Activated CD4-positive, alpha-beta T cell treated with anti-CD3 and anti-CD28 coated beads, Interleukin-2, amount 10 ng/mL, durations not matched to agents 24 days and 14 days (primary cell): ENCODE results near the gene KIF22. TPM values are rescaled to one million over a fixed set of nuclear protein-coding genes. Genes with fewer than 3 reads are reported as not detected.

Experiments
- DNase-seq: peaks from one replicate; pipeline ENCODE4 v3.0.0; 2022
- H3K27ac Mint-ChIP-seq: one replicate; pipeline ENCODE4 v1.8.0; 2022; ENCODE audit warnings: mild to moderate bottlenecking, mixed read lengths
- H3K27me3 Mint-ChIP-seq: one replicate; pipeline ENCODE4 v1.8.0; 2022; ENCODE audit warnings: mixed read lengths
- H3K36me3 Mint-ChIP-seq: one replicate; pipeline ENCODE4 v1.8.0; 2022; ENCODE audit warnings: low read depth, mild to moderate bottlenecking, mixed read lengths
- H3K4me1 Mint-ChIP-seq: one replicate; pipeline ENCODE4 v1.8.0; 2021; ENCODE audit warnings: mixed read lengths
- H3K4me3 Mint-ChIP-seq: one replicate; pipeline ENCODE4 v1.8.0; 2022; ENCODE audit warnings: mild to moderate bottlenecking, moderate library complexity, mixed read lengths
- H3K9me3 Mint-ChIP-seq: one replicate; pipeline ENCODE4 v1.8.0; 2021; ENCODE audit warnings: mixed read lengths
- intact Hi-C: fragments of 100-400 bp; cut with micrococcal nuclease; formaldehyde crosslinking; loops from one replicate; pipeline ENCODE4 v1.15.1; 2023
- total RNA-seq: library from RNA; stranded (reverse); gene quantifications from 2 replicates; pipeline ENCODE4 v1.2.3, GENCODE V29; 2022

The KIF22 gene
- total RNA-seq, 1 donor from 2014 or later, result 132 TPM

- Mint-ChIP-seq H3K4me1 (peaks cover 59% of the 10 kb centered on the region), H3K27me3 (peaks cover 4% of the 10 kb centered on the region), H3K27ac (peak overlapping the region; percentile 86), H3K9me3 (no peaks in the 10 kb centered on the region), H3K36me3 (peaks cover 38% of the 10 kb centered on the region), H3K4me3 (peak overlapping the region; percentile 89)
- intact Hi-C loops, result loop anchor here (2.0 to 10.0 kb wide), 4 partner anchors 17 to 245 kb away; partner anchors contain the start of gene KCTD13
- DNase-seq, result peak; percentile 76
Observed at GRCh38 chr16:29809850-29810698, 19.5 kb downstream of the KIF22 start.

- intact Hi-C loops, result loop anchor here (1.0 to 10.0 kb wide), 3 partner anchors 10 to 244 kb away; partner anchors contain the start of gene MVP
- Mint-ChIP-seq H3K9me3 (no peaks in the 10 kb centered on the region), H3K27ac (peak overlapping the region; percentile 86), H3K4me3 (peak overlapping the region; percentile 89), H3K27me3 (peaks cover 4% of the 10 kb centered on the region), H3K36me3 (peaks cover 35% of the 10 kb centered on the region), H3K4me1 (peaks cover 60% of the 10 kb centered on the region)
- DNase-seq, result no peak
Observed at GRCh38 chr16:29810699-29811169, 20.2 kb downstream of the KIF22 start.

DNA sequence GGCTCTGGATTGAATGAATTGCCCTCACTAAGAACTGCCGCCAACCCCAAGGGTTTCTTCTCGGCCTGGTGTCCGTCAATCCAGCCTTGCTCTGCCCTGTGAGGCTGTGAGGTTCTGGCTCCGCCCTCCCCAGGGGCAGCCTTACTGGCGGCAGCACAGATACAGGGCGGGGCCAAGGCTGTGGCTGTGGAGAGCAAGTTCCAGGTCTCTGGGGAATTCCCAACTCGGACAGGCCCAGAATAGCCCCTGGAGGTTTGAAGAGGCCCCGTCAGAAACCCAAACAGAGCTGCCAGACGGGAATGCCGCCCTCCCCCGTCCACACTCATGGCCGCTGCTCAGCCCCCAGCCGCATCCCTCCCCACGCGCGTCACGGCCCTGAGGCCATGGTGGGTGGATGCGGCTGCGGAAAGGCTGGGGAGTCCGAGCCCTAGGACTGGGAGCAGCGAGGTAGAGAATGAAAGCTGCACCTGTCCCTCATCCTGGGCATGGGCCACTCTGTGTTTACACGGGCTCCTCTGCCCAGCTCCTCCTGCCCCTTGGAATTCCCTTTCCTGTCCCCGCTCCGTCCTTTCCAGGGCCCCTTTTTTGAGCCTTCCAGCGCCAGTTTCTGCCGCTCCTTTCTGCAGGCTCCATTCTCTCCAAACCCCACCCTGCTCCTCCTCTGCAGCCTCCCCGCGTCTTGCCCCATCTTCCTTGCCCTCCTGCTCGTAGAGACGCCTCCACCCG, 20.8 kb downstream of the KIF22 start:
- H3K9me3 Mint-ChIP-seq, result no peaks in the 10 kb centered on the region
- peak overlapping the region; percentile 86 for H3K27ac Mint-ChIP-seq
- H3K4me3 Mint-ChIP-seq, result peak overlapping the region; percentile 89
- intact Hi-C loops, result loop anchor here (1.0 to 10.0 kb wide), 3 partner anchors 9 to 243 kb away; partner anchors contain the start of gene MVP
- DNase-seq, result peak; percentile 94
- peaks cover 63% of the 10 kb centered on the region for H3K4me1 Mint-ChIP-seq
- H3K27me3 Mint-ChIP-seq, result peaks cover 6% of the 10 kb centered on the region
- peaks cover 35% of the 10 kb centered on the region for H3K36me3 Mint-ChIP-seq

DNA sequence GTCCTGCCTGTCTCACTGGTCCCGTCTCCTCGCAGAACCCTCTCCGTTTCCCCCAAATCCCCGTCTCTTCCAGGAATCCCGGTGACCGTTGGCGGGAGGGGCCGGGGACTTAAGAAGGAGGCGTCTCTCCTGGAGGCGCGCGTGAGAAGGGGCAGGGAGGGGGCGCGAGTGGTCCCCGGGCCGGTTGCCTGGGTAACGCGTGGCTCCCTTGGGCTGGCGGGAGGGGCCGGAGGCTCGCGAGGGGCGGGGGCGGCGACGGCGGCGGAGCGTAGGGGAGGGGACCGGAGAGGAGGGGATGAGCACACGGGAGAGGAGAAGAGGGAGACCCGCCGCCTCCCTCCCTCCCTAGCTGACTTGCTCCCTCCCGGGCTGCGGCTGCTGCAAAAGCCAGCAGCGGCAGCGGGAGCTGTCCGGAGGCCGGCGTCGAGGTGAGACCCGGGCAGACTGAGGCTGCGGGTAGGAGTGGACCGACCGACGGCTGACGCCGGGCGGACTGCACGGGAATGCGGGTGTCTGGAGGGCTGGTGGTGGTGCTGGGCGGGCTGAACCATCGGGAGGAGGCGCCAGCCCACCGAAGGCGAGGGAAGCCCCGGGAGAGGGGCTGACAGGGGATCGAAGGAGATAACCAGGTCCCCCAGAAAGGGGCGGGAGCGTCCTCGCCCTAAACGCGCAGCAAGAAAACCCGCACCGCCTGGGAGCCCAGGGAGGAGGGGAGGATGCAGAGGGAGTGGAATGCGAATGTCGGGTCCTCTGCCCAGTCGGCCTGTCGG, 21.5 kb downstream of the KIF22 start, which contains the start of gene PRRT2:
TSS of gene PRRT2 (plus strand) at position 298 of the 770 bp plus-strand sequence. CDS start 862 bp downstream, outside the sequence.
- peak; percentile 87 for DNase-seq
- Mint-ChIP-seq H3K9me3 (no peaks in the 10 kb centered on the region), H3K27ac (peak within 1 kb of the TSS; percentile 86), H3K27me3 (peaks cover 6% of the 10 kb centered on the region), H3K4me1 (peaks cover 67% of the 10 kb centered on the region), H3K4me3 (peak within 1 kb of the TSS; percentile 89), H3K36me3 (peaks cover 39% of the 10 kb centered on the region)
- intact Hi-C loops, result loop anchor here (1.0 to 10.0 kb wide), 3 partner anchors 8 to 243 kb away; partner anchors contain the start of gene MVP

DNA sequence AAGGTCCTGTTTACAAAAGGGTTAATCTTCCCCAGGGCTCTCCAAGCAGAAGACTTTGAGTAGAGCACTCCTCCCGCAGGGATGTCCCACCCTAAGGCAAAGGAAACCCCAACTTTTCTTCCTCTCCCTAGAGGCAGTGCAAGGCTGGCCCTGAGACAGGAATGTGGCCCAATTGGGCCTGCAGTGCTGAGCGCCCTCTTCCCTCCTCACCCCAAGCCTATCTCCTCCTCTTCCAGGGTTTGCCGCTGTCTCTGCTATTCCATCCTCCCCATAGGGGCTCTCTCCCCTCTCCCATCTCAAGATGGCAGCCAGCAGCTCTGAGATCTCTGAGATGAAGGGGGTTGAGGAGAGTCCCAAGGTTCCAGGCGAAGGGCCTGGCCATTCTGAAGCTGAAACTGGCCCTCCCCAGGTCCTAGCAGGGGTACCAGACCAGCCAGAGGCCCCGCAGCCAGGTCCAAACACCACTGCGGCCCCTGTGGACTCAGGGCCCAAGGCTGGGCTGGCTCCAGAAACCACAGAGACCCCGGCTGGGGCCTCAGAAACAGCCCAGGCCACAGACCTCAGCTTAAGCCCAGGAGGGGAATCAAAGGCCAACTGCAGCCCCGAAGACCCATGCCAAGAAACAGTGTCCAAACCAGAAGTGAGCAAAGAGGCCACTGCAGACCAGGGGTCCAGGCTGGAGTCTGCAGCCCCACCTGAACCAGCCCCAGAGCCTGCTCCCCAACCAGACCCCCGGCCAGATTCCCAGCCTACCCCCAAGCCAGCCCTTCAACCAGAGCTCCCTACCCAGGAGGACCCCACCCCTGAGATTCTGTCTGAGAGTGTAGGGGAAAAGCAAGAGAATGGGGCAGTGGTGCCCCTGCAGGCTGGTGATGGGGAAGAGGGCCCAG, 22.4 kb downstream of the KIF22 start:
- intact Hi-C loops, result loop anchor here (10.0 kb wide), 1 partner anchor 242 kb away; a partner anchor contains a TSS
- H3K9me3 Mint-ChIP-seq, result no peaks in the 10 kb centered on the region
- no peak for DNase-seq
- peaks cover 65% of the 10 kb centered on the region for H3K4me1 Mint-ChIP-seq
- H3K4me3 Mint-ChIP-seq, result peak overlapping the region; percentile 89
- peaks cover 35% of the 10 kb centered on the region for H3K36me3 Mint-ChIP-seq
- peaks cover 6% of the 10 kb centered on the region for H3K27me3 Mint-ChIP-seq
- no peak overlapping the region for H3K27ac Mint-ChIP-seq

DNA sequence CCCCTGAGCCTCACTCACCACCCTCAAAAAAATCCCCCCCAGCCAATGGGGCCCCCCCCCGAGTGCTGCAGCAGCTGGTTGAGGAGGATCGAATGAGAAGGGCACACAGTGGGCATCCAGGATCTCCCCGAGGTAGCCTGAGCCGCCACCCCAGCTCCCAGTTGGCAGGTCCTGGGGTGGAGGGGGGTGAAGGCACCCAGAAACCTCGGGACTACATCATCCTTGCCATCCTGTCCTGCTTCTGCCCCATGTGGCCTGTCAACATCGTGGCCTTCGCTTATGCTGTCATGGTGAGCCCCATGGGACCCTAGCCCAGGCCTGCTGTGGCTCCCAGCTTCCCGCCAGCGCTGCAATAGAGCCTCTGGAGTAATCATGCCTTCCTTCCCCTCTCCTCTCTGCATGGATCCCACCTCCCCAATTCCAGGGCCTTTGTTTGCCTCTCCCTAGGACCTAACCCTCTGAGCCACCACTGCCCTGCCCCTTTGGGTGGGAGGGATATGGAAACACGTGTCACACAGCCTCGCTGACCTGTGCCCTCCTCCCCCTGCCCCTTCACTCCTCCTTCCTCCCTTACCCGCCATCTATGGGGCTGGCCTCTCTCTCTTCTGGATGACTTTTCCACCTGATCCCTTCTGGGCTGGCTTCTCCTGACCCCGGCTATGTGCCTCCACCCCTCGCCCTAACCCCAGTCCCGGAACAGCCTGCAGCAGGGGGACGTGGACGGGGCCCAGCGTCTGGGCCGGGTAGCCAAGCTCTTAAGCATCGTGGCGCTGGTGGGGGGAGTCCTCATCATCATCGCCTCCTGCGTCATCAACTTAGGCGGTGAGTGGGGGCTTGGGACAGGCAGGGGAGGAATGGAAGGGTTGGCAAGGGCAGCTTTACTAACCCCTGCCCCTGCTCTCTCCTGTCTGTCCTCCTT, 23.4 kb downstream of the KIF22 start:
- H3K4me1 Mint-ChIP-seq, result peaks cover 65% of the 10 kb centered on the region
- no peaks in the 10 kb centered on the region for H3K9me3 Mint-ChIP-seq
- DNase-seq, result no peak
- no peak overlapping the region for H3K27ac Mint-ChIP-seq
- H3K36me3 Mint-ChIP-seq, result peaks cover 33% of the 10 kb centered on the region
- intact Hi-C loops, result loop anchor here (10.0 kb wide), 1 partner anchor 241 kb away; a partner anchor contains a TSS
- H3K27me3 Mint-ChIP-seq, result peaks cover 6% of the 10 kb centered on the region
- H3K4me3 Mint-ChIP-seq, result peak overlapping the region; percentile 50

DNA sequence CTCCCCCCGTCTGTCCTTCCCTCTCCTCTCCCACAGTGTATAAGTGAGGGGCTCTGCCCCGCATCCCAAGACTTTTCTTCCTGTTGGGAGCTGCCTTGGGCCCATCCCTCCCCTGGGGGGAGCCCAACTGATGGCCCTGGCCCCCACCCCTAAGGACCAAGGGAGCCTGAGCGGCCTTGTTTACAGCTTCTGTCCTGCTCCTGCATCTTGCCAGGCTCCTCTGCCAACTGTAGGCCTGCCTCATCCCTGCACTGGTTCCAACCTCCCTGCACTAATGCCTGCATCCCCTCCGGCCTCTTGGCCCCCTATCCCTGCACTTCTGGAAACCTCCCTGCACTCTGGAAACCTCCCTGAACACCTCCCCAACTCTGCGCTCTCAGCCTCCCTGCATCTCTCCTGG, 24.0 kb downstream of the KIF22 start:
- peaks cover 67% of the 10 kb centered on the region for H3K4me1 Mint-ChIP-seq
- no peaks in the 10 kb centered on the region for H3K9me3 Mint-ChIP-seq
- intact Hi-C loops, result loop anchor here (10.0 kb wide), 1 partner anchor 240 kb away; a partner anchor contains a TSS
- no peak for DNase-seq
- peak overlapping the region; percentile 94 for H3K27ac Mint-ChIP-seq
- H3K36me3 Mint-ChIP-seq, result peaks cover 34% of the 10 kb centered on the region
- H3K4me3 Mint-ChIP-seq, result peak overlapping the region; percentile 91
- peaks cover 6% of the 10 kb centered on the region for H3K27me3 Mint-ChIP-seq

- no peaks in the 10 kb centered on the region for H3K9me3 Mint-ChIP-seq
- peaks cover 35% of the 10 kb centered on the region for H3K36me3 Mint-ChIP-seq
- peaks cover 68% of the 10 kb centered on the region for H3K4me1 Mint-ChIP-seq
- H3K27me3 Mint-ChIP-seq, result peaks cover 6% of the 10 kb centered on the region
- H3K27ac Mint-ChIP-seq, result peak overlapping the region; percentile 94
- peak overlapping the region; percentile 91 for H3K4me3 Mint-ChIP-seq
- DNase-seq, result peak; percentile 73
- intact Hi-C loops, result loop anchor here (10.0 kb wide), 1 partner anchor 240 kb away; a partner anchor contains a TSS
Observed at GRCh38 chr16:29815032-29815721, 24.6 kb downstream of the KIF22 start.

GRCh38 chr16:29815793-29816693, 25.5 kb downstream of the KIF22 start, which contains the start of gene PAGR1:
Gene PAGR1, plus strand, starts transcription at chr16:29816152. Its CDS starts 374 bp downstream, at chr16:29816526.
- intact Hi-C loops, result loop anchor here (1.0 to 10.0 kb wide), 6 partner anchors 8 to 239 kb away; partner anchors contain the start of genes CDIPT, KIF22 and TAOK2
- peaks cover 31% of the 10 kb centered on the region for H3K36me3 Mint-ChIP-seq
- H3K27ac Mint-ChIP-seq, result peak within 1 kb of the TSS; percentile 94
- H3K9me3 Mint-ChIP-seq, result no peaks in the 10 kb centered on the region
- H3K4me1 Mint-ChIP-seq, result peaks cover 62% of the 10 kb centered on the region
- H3K4me3 Mint-ChIP-seq, result peak within 1 kb of the TSS; percentile 91
- peaks cover 6% of the 10 kb centered on the region for H3K27me3 Mint-ChIP-seq
- peak; percentile 100 for DNase-seq
